Omental fat pad (tissue), 4 donors: ENCODE data around the gene PRSS27. TPM values are rescaled to one million over a fixed set of nuclear protein-coding genes. Genes with fewer than 3 reads are reported as not detected.
A peak's percentile ranks its signal among the peaks of the same experiment; 100 is the strongest.

Experiments
- ATAC-seq: fragments of 150-250 bp; one replicate; pipeline ENCODE4 v1.9.1; 2016; ENCODE audit warnings: mild to moderate bottlenecking, moderate library complexity; ENCODE audit not compliant: low FRiP score
- DNase-seq: peaks from one replicate; pipeline ENCODE4 v3.0.0-alpha.2; 2019; ENCODE audit warnings: low spot score
- total RNA-seq, 4 donors: library from RNA; depleted of rRNA; stranded (reverse); fragments of >200 nt; gene quantifications; one replicate each; pipeline ENCODE4 v1.1.0, GENCODE V29; 2016
- TF ChIP-seq, protein P1 (sequence below), 3 donors: fragments of 450-650 bp; IDR thresholded peaks; one replicate each; pipeline ENCODE4 v1.5.1; 2016 to 2017; ENCODE audit warnings: antibody characterized with exemption in 3 of 3, mild to moderate bottlenecking in 3 of 3, moderate library complexity in 2 of 3

PRSS27 gene
- 1 to 10 TPM in 2 of 4 donors, under 1 TPM in 2; 0.65 to 1.2 (median 1.0) TPM for total RNA-seq

DNA sequence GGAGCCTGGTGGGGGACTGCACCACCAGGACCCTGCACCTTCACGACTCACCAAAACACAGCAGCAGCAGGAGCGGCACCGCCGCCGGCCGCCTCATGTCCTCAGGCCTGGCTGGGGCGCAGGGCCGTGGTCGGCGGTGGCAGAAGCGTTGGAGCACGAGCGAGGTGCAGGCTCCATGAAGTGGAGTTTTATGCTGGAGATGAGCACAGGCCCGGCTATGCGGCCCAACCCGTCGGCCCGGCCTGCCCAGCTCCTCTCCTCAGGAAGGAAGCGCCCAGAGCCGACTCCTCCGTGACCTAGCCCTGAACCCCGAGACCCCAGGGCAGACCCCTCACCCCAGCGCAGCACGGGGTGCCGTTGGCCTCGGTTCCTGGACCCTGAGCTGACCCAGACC lies at the start of gene PRSS27:
PRSS27 (minus strand) TSS at position 161 of the 394 bp plus-strand sequence; CDS start at position 97, 64 bp downstream.
- no peak for ATAC-seq
- no peak for DNase-seq
- TF ChIP-seq, protein P1, sequence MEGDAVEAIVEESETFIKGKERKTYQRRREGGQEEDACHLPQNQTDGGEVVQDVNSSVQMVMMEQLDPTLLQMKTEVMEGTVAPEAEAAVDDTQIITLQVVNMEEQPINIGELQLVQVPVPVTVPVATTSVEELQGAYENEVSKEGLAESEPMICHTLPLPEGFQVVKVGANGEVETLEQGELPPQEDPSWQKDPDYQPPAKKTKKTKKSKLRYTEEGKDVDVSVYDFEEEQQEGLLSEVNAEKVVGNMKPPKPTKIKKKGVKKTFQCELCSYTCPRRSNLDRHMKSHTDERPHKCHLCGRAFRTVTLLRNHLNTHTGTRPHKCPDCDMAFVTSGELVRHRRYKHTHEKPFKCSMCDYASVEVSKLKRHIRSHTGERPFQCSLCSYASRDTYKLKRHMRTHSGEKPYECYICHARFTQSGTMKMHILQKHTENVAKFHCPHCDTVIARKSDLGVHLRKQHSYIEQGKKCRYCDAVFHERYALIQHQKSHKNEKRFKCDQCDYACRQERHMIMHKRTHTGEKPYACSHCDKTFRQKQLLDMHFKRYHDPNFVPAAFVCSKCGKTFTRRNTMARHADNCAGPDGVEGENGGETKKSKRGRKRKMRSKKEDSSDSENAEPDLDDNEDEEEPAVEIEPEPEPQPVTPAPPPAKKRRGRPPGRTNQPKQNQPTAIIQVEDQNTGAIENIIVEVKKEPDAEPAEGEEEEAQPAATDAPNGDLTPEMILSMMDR (IDR thresholded peaks at IDR 0.05), result no peak

DNA sequence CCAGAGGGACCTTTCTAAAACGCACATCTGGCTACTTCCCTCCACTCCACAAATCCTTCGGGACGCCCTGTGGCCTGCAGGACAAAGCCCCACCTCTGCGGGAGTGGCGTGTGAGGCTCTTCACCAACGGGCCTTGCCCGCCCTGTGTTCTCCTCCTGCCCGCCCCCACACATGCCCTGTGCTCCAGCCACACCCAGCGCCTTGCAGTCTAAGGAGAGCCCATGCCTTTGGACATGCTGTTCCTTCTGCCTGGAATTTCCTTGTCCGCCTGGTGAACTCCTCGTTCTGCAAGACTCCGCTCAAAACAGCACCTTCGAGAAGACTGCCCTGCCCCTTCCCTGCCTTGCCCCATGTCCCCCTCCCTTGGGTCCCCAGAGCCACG lies 49.6 kb upstream of the PRSS27 start:
- peak; percentile 73 for ATAC-seq
- TF ChIP-seq, protein P1 (IDR thresholded peaks at IDR 0.05), result no peak
- DNase-seq, result no peak

DNA sequence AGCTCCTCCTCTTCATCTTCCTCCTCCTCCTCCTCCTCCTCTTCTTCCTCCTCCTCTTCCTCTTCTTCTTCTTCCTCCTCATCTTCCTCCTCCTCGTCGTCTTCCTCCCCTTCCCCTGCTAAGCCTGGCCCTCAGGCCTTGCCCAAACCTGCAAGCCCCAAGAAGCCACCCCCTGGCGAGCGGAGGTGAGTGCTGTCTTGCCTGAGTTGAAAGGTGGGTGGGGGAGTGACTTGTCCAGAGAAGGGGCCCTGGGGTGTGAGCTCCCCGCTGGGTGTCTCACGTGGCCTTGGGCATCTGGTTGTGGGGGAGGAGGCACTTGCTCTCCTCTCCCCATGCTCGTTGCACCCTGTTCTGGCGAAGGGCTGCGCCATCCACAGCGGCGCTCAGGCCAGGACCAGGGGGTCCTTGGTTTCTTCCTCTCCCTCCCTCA lies 49.1 kb upstream of the PRSS27 start:
- TF ChIP-seq, protein P1 (IDR thresholded peaks at IDR 0.05), result no peak
- ATAC-seq (peak; percentile 2), DNase-seq (no peak)

DNA sequence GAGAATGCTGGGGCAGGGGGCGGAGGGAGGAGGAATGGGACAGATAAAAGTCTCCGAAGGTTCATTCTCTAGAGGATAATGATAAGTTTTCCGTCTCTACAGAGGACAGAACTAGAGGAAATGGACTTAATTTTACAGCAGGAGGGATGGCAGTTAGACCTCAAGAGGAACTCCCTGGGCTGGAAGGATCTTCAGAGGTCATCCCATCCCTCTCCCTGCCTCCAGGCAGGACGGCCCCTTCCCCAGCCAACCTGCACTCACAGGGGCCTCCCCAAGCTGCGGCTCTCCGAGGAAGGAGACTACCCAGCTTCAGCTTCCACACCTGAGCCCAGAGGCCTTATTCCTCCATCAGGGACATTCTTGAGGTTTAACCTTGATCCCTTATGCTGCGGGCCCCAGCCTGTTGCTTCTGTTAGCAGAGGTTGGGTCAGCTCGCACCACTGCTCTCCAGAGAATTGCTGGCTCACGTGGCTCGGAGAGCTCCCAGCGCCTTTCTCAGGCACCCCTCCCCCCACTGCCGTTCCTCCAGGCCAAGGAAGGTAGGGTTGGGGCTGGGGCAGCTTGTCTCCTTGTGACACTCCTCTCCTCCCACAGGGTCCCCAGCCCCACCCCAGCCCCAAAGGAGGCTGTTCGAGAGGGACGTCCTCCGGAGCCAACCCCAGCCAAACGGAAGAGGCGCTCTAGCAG lies 48.5 kb upstream of the PRSS27 start:
- no peak for DNase-seq
- TF ChIP-seq, protein P1 (IDR thresholded peaks at IDR 0.05), result no peak
- ATAC-seq, result no peak

DNA sequence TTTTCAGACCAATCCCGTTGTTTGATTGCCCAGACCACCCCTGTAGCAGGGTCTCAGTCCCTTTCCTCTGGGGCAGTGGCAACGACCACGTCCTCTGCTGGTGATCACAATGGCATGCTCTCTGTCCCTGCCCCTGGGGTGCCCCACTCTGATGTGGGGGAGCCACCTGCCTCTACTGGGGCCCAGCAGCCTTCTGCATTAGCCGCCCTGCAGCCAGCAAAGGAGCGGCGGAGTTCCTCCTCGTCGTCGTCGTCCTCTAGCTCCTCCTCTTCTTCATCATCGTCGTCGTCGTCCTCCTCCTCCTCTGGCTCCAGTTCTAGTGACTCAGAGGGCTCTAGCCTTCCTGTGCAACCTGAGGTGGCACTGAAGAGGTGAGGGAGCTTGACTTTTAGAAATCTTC lies 47.9 kb upstream of the PRSS27 start:
- TF ChIP-seq, protein P1 (IDR thresholded peaks at IDR 0.05), result no peak
- DNase-seq (no peak), ATAC-seq (no peak)

DNA sequence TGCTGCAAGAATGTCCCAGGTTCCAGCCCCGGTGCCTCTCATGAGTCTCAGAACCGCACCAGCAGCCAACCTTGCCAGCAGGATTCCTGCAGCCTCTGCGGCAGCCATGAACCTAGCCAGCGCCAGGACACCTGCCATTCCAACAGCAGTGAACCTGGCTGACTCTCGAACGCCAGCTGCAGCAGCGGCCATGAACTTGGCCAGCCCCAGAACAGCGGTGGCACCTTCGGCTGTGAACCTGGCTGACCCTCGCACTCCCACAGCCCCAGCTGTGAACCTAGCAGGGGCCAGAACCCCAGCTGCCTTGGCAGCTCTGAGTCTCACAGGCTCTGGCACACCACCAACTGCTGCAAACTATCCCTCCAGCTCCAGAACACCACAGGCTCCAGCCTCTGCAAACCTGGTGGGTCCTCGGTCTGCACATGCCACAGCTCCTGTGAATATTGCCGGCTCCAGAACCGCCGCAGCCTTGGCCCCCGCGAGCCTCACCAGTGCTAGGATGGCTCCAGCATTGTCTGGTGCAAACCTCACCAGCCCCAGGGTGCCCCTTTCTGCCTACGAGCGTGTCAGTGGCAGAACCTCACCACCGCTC lies 47.2 kb upstream of the PRSS27 start:
- no peak for ATAC-seq
- no peak for DNase-seq
- TF ChIP-seq, protein P1 (IDR thresholded peaks at IDR 0.05), result no peak
